Liver (tissue), 9 donors: Measurements from ENCODE around the gene GAS7. TPM values are rescaled to one million over a fixed set of nuclear protein-coding genes. Genes with fewer than 3 reads are reported as not detected.

Experiments
- DNase-seq: peaks from one replicate; pipeline ENCODE4 v3.0.0-alpha.2; 2017; ENCODE audit warnings: low spot score
- H3K27ac ChIP-seq, 2 donors: one replicate each; pipeline ENCODE4 v1.7.0; 2013; ENCODE audit warnings: inconsistent platforms in 2 of 2, low read length in 2 of 2, control low read depth in 1 of 2, low read depth in 1 of 2, mild to moderate bottlenecking in 1 of 2
- H3K27me3 ChIP-seq, 4 donors: one replicate each; pipeline versions ENCODE4 v1.6.1 to v1.7.0; 2013; ENCODE audit warnings: low read length in 3 of 4, inconsistent platforms in 1 of 4, mild to moderate bottlenecking in 1 of 4, moderate library complexity in 1 of 4; ENCODE audit not compliant: control insufficient read depth in 4 of 4, insufficient read depth in 4 of 4
- H3K36me3 ChIP-seq, 4 donors: one replicate each; pipeline versions ENCODE4 v1.6.1 to v1.7.0; 2013; ENCODE audit warnings: low read length in 3 of 4, mild to moderate bottlenecking in 3 of 4, low read depth in 1 of 4, moderate library complexity in 1 of 4; ENCODE audit not compliant: control insufficient read depth in 4 of 4, insufficient read depth in 3 of 4
- H3K4me1 ChIP-seq, 4 donors: one replicate each; pipeline versions ENCODE4 v1.6.1 to v1.7.0; 2013; ENCODE audit warnings: low read length in 3 of 4, mild to moderate bottlenecking in 3 of 4, moderate library complexity in 1 of 4; ENCODE audit not compliant: control insufficient read depth in 4 of 4, insufficient read depth in 4 of 4
- H3K4me3 ChIP-seq, 3 donors: one replicate each; pipeline versions ENCODE4 v1.6.1 to v1.7.0; 2013; ENCODE audit warnings: low read length in 3 of 3, control low read depth in 1 of 3, low read depth in 1 of 3, mild to moderate bottlenecking in 1 of 3
- H3K9ac ChIP-seq, 2 donors: one replicate each; pipeline ENCODE4 v1.7.0; 2013; ENCODE audit warnings: low read length in 2 of 2, mild to moderate bottlenecking in 2 of 2, moderate library complexity in 2 of 2, control low read depth in 1 of 2, low read depth in 1 of 2
- H3K9me3 ChIP-seq, 4 donors: one replicate each; pipeline versions ENCODE4 v1.6.1 to v1.7.0; 2013; ENCODE audit warnings: low read length in 3 of 4; ENCODE audit not compliant: control insufficient read depth in 4 of 4
- EGR1 ChIP-seq, 2 donors: IDR thresholded peaks; 2 replicates each; pipeline ENCODE4 v1.6.1; 2016 to 2018; ENCODE audit warnings: antibody characterized with exemption in 2 of 2, low read depth in 2 of 2
- FOXA1 ChIP-seq: IDR thresholded peaks from 2 replicates; pipeline ENCODE4 v1.6.1; 2016; ENCODE audit warnings: antibody characterized with exemption
- FOXA2 ChIP-seq: IDR thresholded peaks from 2 replicates; pipeline ENCODE4 v1.6.1; 2016; ENCODE audit warnings: antibody characterized with exemption
- GABPA ChIP-seq, 2 donors: IDR thresholded peaks in 1 of 2; conservative IDR thresholded peaks in 1 of 2; 2 replicates each; pipeline ENCODE4 v1.6.1; 2016; ENCODE audit warnings: antibody characterized with exemption in 2 of 2, mild to moderate bottlenecking in 1 of 2, moderate library complexity in 1 of 2
- HNF4A ChIP-seq, 2 donors: conservative IDR thresholded peaks; 2 replicates each; pipeline ENCODE4 v1.6.1; 2016; ENCODE audit warnings: antibody characterized with exemption in 2 of 2, mild to moderate bottlenecking in 2 of 2
- HNF4G ChIP-seq: IDR thresholded peaks from 2 replicates; pipeline ENCODE4 v1.6.1; 2016; ENCODE audit warnings: antibody characterized with exemption
- JUND ChIP-seq, 2 donors: IDR thresholded peaks; 2 replicates each; pipeline ENCODE4 v1.6.1; 2016; ENCODE audit warnings: antibody characterized with exemption in 2 of 2
- NR2F2 ChIP-seq: IDR thresholded peaks from 2 replicates; pipeline ENCODE4 v1.6.1; 2016; ENCODE audit warnings: antibody characterized with exemption
- RAD21 ChIP-seq, 2 donors: IDR thresholded peaks; 2 replicates each; pipeline ENCODE4 v1.6.1; 2016; ENCODE audit warnings: antibody characterized with exemption in 2 of 2, mild to moderate bottlenecking in 2 of 2
- RXRA ChIP-seq, 2 donors: IDR thresholded peaks; 2 replicates each; pipeline ENCODE4 v1.6.1; 2017 to 2018; ENCODE audit warnings: antibody characterized with exemption in 2 of 2, mild to moderate bottlenecking in 1 of 2
- SP1 ChIP-seq: IDR thresholded peaks from 2 replicates; pipeline ENCODE4 v1.6.1; 2018; ENCODE audit warnings: antibody characterized with exemption, mild to moderate bottlenecking
- TAF1 ChIP-seq: conservative IDR thresholded peaks from 2 replicates; pipeline ENCODE4 v1.6.1; 2016; ENCODE audit warnings: antibody characterized with exemption, mild to moderate bottlenecking
- YY1 ChIP-seq: IDR thresholded peaks from 2 replicates; pipeline ENCODE4 v1.6.1; 2016; ENCODE audit warnings: antibody characterized with exemption, mild to moderate bottlenecking
- WGBS: extraction: QIAGEN DNeasy Blood & Tissue Kit; methylation state at CpG from one replicate; pipeline ENCODE4 v1.1.7; 2013; 5-methylcytosine and 5-hydroxymethylcytosine counted together
- polyA plus RNA-seq, 2 donors: library from polyadenylated mRNA; stranded (reverse) in 1 of 2; unstranded in 1 of 2; fragments of 200-250 nt in 1 of 2; fragments of >200 nt in 1 of 2; fragmentation: Nextera tagmentation in 1 of 2; extraction: Ambion mirVana in 1 of 2; gene quantifications; one replicate each; pipeline versions ENCODE4 v1.2.1 to v1.2.3, GENCODE V29; 2013 to 2015
- total RNA-seq, 2 donors: library from RNA; depleted of rRNA; stranded (reverse); fragments of >200 nt; gene quantifications; one replicate each; pipeline ENCODE4 v1.2.3, GENCODE V29; 2014
- TF ChIP-seq, protein P1 (sequence below): fragments of 150-350 bp; IDR thresholded peaks from 2 replicates; pipeline ENCODE4 v1.5.1; 2017; ENCODE audit warnings: improper control_type of control experiment, low read depth, low read length; ENCODE audit not compliant: missing input control
- TF ChIP-seq, protein P2 (sequence below): IDR thresholded peaks from 2 replicates; pipeline ENCODE4 v1.6.1; 2016; ENCODE audit warnings: antibody characterized with exemption
- TF ChIP-seq, protein P3 (sequence below): IDR thresholded peaks from 2 replicates; pipeline ENCODE4 v1.6.1; 2016; ENCODE audit warnings: antibody characterized with exemption
- TF ChIP-seq, protein P4 (sequence below): IDR thresholded peaks from 2 replicates; pipeline ENCODE4 v1.6.1; 2016; ENCODE audit warnings: antibody characterized with exemption
- TF ChIP-seq, protein P5 (sequence below): IDR thresholded peaks from 2 replicates; pipeline ENCODE4 v1.6.1; 2016; ENCODE audit warnings: antibody characterized with exemption, mild to moderate bottlenecking
- donor health status: healthy.
- donor health status: healthy.
- donor health status: healthy.
- donor health status: healthy.
- donor health status: healthy.

Gene GAS7
- total and polyA plus RNA-seq, 4 donors: 0.79 to 6.1 (median 2.5) TPM

DNA sequence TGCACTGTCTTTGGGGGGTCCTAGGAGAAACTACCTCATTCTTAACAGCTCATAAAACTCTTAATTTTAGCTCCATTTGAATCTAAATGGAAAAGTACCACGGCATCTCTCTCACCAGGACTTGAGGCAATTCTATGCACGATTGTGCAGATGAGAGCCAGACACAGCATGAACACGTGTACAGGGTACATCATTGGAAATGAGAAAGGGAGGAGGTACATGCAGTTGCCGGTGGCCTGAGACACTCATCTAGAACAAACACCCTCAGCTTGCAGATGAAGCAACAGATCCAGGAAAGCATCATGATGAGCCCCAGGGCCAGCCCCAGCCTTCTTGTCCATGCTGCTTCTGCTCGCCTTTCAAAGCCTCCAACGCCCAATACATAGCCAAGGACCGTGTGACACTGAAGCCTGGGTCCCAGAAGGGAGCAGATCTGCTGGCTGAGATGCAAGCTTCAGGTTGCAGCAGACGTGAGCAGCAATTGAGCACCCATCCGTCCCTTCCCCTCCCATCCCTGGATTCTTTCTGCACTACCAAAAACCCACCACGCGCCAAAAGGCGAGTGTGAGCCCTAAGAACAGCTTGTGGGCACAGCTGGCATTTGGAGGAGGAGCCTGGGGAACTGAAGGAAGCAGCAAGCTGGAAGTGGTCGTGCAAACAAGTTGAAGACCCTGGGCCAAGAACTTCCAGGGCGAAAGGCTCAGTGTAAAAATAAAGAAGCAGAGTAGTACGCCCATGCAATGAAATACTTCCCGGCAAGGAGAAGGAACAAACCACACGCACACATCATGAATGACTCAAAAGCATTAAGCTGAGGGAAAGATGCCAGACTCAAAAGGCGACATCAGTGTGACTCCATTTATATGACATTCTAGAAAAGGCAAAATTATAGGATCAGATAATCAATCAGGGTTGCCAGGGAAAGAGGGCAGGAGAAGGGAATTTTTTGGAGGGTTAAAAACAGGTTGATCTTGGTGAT lies 286.0 kb downstream of the GAS7 start:
- no peak for DNase-seq
- TF ChIP-seq FOXA1 (no peak), EGR1 (IDR thresholded peaks at IDR 0.05; ENCODE audit: low read depth in 2 of 2) (no peak), TAF1 (no peak), GABPA (IDR thresholded peaks at IDR 0.05 in 1 of 2, conservative IDR thresholded peaks at IDR 0.05 in 1 of 2) (no peak), HNF4A (conservative IDR thresholded peaks at IDR 0.05) (no peak), YY1 (no peak), RXRA (IDR thresholded peaks at IDR 0.05) (no peak), NR2F2 (no peak), JUND (IDR thresholded peaks at IDR 0.05) (no peak)
- TF ChIP-seq, protein P1, sequence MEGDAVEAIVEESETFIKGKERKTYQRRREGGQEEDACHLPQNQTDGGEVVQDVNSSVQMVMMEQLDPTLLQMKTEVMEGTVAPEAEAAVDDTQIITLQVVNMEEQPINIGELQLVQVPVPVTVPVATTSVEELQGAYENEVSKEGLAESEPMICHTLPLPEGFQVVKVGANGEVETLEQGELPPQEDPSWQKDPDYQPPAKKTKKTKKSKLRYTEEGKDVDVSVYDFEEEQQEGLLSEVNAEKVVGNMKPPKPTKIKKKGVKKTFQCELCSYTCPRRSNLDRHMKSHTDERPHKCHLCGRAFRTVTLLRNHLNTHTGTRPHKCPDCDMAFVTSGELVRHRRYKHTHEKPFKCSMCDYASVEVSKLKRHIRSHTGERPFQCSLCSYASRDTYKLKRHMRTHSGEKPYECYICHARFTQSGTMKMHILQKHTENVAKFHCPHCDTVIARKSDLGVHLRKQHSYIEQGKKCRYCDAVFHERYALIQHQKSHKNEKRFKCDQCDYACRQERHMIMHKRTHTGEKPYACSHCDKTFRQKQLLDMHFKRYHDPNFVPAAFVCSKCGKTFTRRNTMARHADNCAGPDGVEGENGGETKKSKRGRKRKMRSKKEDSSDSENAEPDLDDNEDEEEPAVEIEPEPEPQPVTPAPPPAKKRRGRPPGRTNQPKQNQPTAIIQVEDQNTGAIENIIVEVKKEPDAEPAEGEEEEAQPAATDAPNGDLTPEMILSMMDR: no peak
- TF ChIP-seq, protein P2, sequence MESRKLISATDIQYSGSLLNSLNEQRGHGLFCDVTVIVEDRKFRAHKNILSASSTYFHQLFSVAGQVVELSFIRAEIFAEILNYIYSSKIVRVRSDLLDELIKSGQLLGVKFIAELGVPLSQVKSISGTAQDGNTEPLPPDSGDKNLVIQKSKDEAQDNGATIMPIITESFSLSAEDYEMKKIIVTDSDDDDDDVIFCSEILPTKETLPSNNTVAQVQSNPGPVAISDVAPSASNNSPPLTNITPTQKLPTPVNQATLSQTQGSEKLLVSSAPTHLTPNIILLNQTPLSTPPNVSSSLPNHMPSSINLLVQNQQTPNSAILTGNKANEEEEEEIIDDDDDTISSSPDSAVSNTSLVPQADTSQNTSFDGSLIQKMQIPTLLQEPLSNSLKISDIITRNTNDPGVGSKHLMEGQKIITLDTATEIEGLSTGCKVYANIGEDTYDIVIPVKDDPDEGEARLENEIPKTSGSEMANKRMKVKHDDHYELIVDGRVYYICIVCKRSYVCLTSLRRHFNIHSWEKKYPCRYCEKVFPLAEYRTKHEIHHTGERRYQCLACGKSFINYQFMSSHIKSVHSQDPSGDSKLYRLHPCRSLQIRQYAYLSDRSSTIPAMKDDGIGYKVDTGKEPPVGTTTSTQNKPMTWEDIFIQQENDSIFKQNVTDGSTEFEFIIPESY: no peak
- TF ChIP-seq, protein P3, sequence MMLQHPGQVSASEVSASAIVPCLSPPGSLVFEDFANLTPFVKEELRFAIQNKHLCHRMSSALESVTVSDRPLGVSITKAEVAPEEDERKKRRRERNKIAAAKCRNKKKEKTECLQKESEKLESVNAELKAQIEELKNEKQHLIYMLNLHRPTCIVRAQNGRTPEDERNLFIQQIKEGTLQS: no peak
- TF ChIP-seq, protein P4, sequence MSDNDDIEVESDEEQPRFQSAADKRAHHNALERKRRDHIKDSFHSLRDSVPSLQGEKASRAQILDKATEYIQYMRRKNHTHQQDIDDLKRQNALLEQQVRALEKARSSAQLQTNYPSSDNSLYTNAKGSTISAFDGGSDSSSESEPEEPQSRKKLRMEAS: no peak
- H3K36me3 ChIP-seq: no peaks in the 10 kb centered on the region

DNA sequence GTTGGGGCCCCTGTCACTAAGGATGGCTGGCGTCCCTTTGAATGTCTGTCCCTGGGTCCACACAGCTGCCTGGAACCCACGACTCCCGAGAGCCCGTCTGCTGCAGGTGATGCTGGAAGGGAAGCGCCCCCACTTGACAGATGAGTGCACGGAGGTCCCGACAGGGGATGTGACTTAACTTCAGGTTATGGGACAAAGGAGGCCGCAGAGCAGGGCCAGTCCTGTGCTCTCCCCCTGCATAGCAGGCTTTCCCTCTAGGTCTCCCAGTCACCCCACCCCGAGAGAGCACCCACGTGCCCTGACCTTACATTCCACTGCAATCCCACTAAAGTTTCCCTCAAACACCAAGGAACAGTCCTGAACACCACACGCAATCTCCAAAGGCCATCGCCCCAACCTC lies 287.3 kb downstream of the GAS7 start:
- peaks cover 0 to 4% (median 0%) of the 10 kb centered on the region in 4 donors for H3K27me3 ChIP-seq
- no peaks in the 10 kb centered on the region for H3K9me3 ChIP-seq
- WGBS: 70% methylated on average over 12 of the region's 12 CpGs
- H3K4me3 ChIP-seq: no peak overlapping the region
- no peaks in the 10 kb centered on the region for H3K4me1 ChIP-seq
- H3K36me3 ChIP-seq: no peaks in the 10 kb centered on the region
- no peak for DNase-seq
- H3K9ac ChIP-seq: no peak overlapping the region
- no peak overlapping the region for H3K27ac ChIP-seq
- TF ChIP-seq TAF1 (no peak), RAD21 (IDR thresholded peaks at IDR 0.05) (no peak), HNF4G (no peak), FOXA2 (no peak), YY1 (no peak), FOXA1 (no peak), SP1 (no peak), RXRA (IDR thresholded peaks at IDR 0.05) (no peak)
- TF ChIP-seq, protein P4: no peak
- TF ChIP-seq, protein P5, sequence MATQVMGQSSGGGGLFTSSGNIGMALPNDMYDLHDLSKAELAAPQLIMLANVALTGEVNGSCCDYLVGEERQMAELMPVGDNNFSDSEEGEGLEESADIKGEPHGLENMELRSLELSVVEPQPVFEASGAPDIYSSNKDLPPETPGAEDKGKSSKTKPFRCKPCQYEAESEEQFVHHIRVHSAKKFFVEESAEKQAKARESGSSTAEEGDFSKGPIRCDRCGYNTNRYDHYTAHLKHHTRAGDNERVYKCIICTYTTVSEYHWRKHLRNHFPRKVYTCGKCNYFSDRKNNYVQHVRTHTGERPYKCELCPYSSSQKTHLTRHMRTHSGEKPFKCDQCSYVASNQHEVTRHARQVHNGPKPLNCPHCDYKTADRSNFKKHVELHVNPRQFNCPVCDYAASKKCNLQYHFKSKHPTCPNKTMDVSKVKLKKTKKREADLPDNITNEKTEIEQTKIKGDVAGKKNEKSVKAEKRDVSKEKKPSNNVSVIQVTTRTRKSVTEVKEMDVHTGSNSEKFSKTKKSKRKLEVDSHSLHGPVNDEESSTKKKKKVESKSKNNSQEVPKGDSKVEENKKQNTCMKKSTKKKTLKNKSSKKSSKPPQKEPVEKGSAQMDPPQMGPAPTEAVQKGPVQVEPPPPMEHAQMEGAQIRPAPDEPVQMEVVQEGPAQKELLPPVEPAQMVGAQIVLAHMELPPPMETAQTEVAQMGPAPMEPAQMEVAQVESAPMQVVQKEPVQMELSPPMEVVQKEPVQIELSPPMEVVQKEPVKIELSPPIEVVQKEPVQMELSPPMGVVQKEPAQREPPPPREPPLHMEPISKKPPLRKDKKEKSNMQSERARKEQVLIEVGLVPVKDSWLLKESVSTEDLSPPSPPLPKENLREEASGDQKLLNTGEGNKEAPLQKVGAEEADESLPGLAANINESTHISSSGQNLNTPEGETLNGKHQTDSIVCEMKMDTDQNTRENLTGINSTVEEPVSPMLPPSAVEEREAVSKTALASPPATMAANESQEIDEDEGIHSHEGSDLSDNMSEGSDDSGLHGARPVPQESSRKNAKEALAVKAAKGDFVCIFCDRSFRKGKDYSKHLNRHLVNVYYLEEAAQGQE: no peak
- TF ChIP-seq, protein P1: no peak
- TF ChIP-seq, protein P3: no peak

More for the DNA sequence above, 286.0 kb downstream of the GAS7 start:
- H3K27ac ChIP-seq: no peak overlapping the region
- peaks cover 0 to 4% (median under 1%) of the 10 kb centered on the region in 4 donors for H3K27me3 ChIP-seq
- no peak overlapping the region for H3K4me3 ChIP-seq
- no peaks in the 10 kb centered on the region for H3K9me3 ChIP-seq
- H3K9ac ChIP-seq: no peak overlapping the region
- H3K4me1 ChIP-seq: no peaks in the 10 kb centered on the region
- 74% methylated on average over 18 of the region's 18 CpGs for WGBS
